ENCODE measurements around the gene ALOX15B.
A peak's percentile ranks its signal among the peaks of the same experiment; 100 is the strongest.

Gene ALOX15B

DNA sequence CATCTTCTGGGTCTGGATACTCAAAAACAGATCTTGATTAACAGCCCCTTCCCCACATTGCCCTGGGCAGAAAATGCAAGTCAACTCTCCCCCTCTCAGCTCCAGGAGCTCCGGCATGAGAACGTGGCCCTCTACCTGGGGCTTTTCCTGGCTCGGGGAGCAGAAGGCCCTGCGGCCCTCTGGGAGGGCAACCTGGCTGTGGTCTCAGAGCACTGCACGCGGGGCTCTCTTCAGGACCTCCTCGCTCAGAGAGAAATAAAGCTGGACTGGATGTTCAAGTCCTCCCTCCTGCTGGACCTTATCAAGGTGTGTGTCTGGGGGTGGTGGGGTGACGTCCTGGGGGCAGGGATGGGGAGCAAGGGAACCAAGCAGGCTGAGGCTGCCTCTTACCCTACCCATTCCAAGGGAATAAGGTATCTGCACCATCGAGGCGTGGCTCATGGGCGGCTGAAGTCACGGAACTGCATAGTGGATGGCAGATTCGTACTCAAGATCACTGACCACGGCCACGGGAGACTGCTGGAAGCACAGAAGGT, 26.7 kb upstream of the ALOX15B start:
- H3K9ac ChIP-seq (ENCODE audit: low read depth, low read length) = no peak overlapping the region
- H3K27me3 ChIP-seq (ENCODE audit: insufficient read depth, low read length, poor library complexity) = no peaks in the 10 kb centered on the region
- no peaks in the 10 kb centered on the region for H3K36me3 ChIP-seq (ENCODE audit: insufficient read depth, low read length)
- H3K9me3 ChIP-seq (ENCODE audit: insufficient read depth, low read length, severe bottlenecking) = no peaks in the 10 kb centered on the region
- H3K4me3 ChIP-seq (ENCODE audit: low read depth in 1 of 2, low read length in 2 of 2) = no peak overlapping the region
- no peaks in the 10 kb centered on the region for H3K79me2 ChIP-seq (ENCODE audit: insufficient read depth, low read length)
- no peaks in the 10 kb centered on the region; the same call in 1 of the 2 replicates for H4K20me1 ChIP-seq (ENCODE audit: insufficient read depth, low read length)
- DNase-seq = no peak
- H3K27ac ChIP-seq (ENCODE audit: low read length) = no peak overlapping the region
- ATAC-seq (ENCODE audit: insufficient read depth, low read depth) = no peak
- no peaks in the 10 kb centered on the region for H3K4me1 ChIP-seq (ENCODE audit: insufficient read depth, low read length)
- TF ChIP-seq CTCF (IDR thresholded peaks at IDR 0.05; ENCODE audit: borderline replicate concordance, extremely low read depth, low read length, poor library complexity, severe bottlenecking) = no peak
- no peak for TF ChIP-seq EZH2 (IDR thresholded peaks at IDR 0.05; ENCODE audit: borderline replicate concordance, low read depth, low read length, severe bottlenecking)
- H2AFZ ChIP-seq (ENCODE audit: low read depth, low read length) = no peak overlapping the region
- no peak overlapping the region for H3K4me2 ChIP-seq (ENCODE audit: insufficient read depth, low read length)

DNA sequence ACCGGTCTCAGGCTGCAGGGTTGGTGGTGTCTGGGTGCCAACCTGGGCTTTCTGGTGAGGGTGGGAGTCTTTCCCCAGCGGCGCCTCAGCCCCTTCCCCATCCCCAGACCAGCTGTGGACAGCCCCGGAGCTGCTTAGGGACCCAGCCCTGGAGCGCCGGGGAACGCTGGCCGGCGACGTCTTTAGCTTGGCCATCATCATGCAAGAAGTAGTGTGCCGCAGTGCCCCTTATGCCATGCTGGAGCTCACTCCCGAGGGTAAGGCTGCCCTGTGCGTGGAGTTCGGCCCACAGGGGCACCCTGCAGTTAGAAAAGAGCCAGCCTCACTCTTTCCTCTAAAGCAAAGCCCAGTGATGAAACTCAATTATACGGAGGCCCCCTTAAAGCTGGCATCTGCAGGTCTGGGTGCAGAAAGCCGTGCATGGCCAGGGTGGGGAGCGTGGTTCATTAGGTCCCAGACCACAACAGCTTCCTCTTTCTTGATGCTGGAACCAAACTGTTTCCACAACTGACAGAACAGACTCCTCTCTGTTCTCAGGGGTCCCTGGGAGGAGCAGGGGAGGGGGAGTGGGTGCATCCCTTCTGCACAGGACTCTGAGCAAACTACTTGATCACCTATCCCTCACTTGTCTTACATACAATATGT, 25.7 kb upstream of the ALOX15B start:
- DNase-seq (no peak), ATAC-seq (ENCODE audit: insufficient read depth, low read depth) (peak; percentile 40; the same call in 1 of the 3 replicates)
- Histone ChIP-seq H4K20me1 (ENCODE audit: insufficient read depth, low read length) (no peaks in the 10 kb centered on the region; the same call in 1 of the 2 replicates), H3K9me3 (ENCODE audit: insufficient read depth, low read length, severe bottlenecking) (no peaks in the 10 kb centered on the region), H2AFZ (ENCODE audit: low read depth, low read length) (no peak overlapping the region), H3K27ac (ENCODE audit: low read length) (no peak overlapping the region), H3K9ac (ENCODE audit: low read depth, low read length) (no peak overlapping the region), H3K4me3 (ENCODE audit: low read depth in 1 of 2, low read length in 2 of 2) (no peak overlapping the region), H3K27me3 (ENCODE audit: insufficient read depth, low read length, poor library complexity) (no peaks in the 10 kb centered on the region), H3K36me3 (ENCODE audit: insufficient read depth, low read length) (no peaks in the 10 kb centered on the region), H3K4me1 (ENCODE audit: insufficient read depth, low read length) (no peaks in the 10 kb centered on the region), H3K4me2 (ENCODE audit: insufficient read depth, low read length) (no peak overlapping the region), H3K79me2 (ENCODE audit: insufficient read depth, low read length) (no peaks in the 10 kb centered on the region)
- TF ChIP-seq CTCF (IDR thresholded peaks at IDR 0.05; ENCODE audit: borderline replicate concordance, extremely low read depth, low read length, poor library complexity, severe bottlenecking) (no peak), EZH2 (IDR thresholded peaks at IDR 0.05; ENCODE audit: borderline replicate concordance, low read depth, low read length, severe bottlenecking) (no peak)

- H3K9ac ChIP-seq (ENCODE audit: low read depth, low read length) = no peak overlapping the region
These were observed 24.9 kb upstream of the ALOX15B start for GRCh38 chr17:8013731-8014557.

More at GRCh38 chr17:8013731-8014557, 24.9 kb upstream of the ALOX15B start:
- Histone ChIP-seq H3K27ac (ENCODE audit: low read length) (no peak overlapping the region), H3K9me3 (ENCODE audit: insufficient read depth, low read length, severe bottlenecking) (no peaks in the 10 kb centered on the region), H4K20me1 (ENCODE audit: insufficient read depth, low read length) (no peaks in the 10 kb centered on the region; the same call in 1 of the 2 replicates), H3K4me1 (ENCODE audit: insufficient read depth, low read length) (no peaks in the 10 kb centered on the region), H3K4me2 (ENCODE audit: insufficient read depth, low read length) (no peak overlapping the region), H2AFZ (ENCODE audit: low read depth, low read length) (no peak overlapping the region), H3K4me3 (ENCODE audit: low read depth in 1 of 2, low read length in 2 of 2) (no peak overlapping the region), H3K27me3 (ENCODE audit: insufficient read depth, low read length, poor library complexity) (no peaks in the 10 kb centered on the region), H3K79me2 (ENCODE audit: insufficient read depth, low read length) (no peaks in the 10 kb centered on the region), H3K36me3 (ENCODE audit: insufficient read depth, low read length) (no peaks in the 10 kb centered on the region)
- TF ChIP-seq CTCF (IDR thresholded peaks at IDR 0.05; ENCODE audit: borderline replicate concordance, extremely low read depth, low read length, poor library complexity, severe bottlenecking) (no peak), EZH2 (IDR thresholded peaks at IDR 0.05; ENCODE audit: borderline replicate concordance, low read depth, low read length, severe bottlenecking) (no peak)
- ATAC-seq (ENCODE audit: insufficient read depth, low read depth) = no peak
- no peak for DNase-seq

Measured in DND-41 (cell line).